WTC11 (cell line): ENCODE data around the gene CAMSAP3. TPM values are rescaled to one million over a fixed set of nuclear protein-coding genes. Genes with fewer than 3 reads are reported as not detected.

Experiments used
- ATAC-seq: fragments of 200-7000 bp; cut with Tn5 transposase; 2 replicates; pipeline ENCODE4 v1.10.0; 2021; ENCODE audit warnings: mild to moderate bottlenecking, moderate library complexity
- CTCF ChIA-PET: fragments of 300-600 bp; sonication (Branson Sonifier 250); formaldehyde crosslinking; loops from one replicate; lab custom pipeline; 2021; ENCODE audit warnings: antibody characterized with exemption; lab: Charles Lee
- POLR2A ChIA-PET: fragments of 350-600 bp; sonication (Branson Sonifier 250); formaldehyde crosslinking; loops from one replicate; lab custom pipeline; 2021; ENCODE audit warnings: antibody characterized with exemption; lab: Charles Lee
- DNase-seq: peaks from one replicate; pipeline ENCODE4 v3.0.0; 2021; ENCODE audit warnings: low spot score
- H3K27ac Mint-ChIP-seq: 2 replicates; pipeline ENCODE4 v1.8.0; 2021; ENCODE audit warnings: mixed read lengths
- H3K27me3 Mint-ChIP-seq: 2 replicates; pipeline ENCODE4 v1.8.0; 2021; ENCODE audit warnings: low read depth, mild to moderate bottlenecking, moderate library complexity, mixed read lengths
- H3K36me3 Mint-ChIP-seq: 2 replicates; pipeline ENCODE4 v1.8.0; 2021; ENCODE audit warnings: mixed read lengths
- H3K4me1 Mint-ChIP-seq: 2 replicates; pipeline ENCODE4 v1.8.0; 2022; ENCODE audit warnings: mixed read lengths
- H3K4me3 Mint-ChIP-seq: 2 replicates; pipeline ENCODE4 v1.8.0; 2021; ENCODE audit warnings: mild to moderate bottlenecking, moderate library complexity, mixed read lengths
- H3K9me3 Mint-ChIP-seq: 2 replicates; pipeline ENCODE4 v1.8.0; 2021; ENCODE audit warnings: mixed read lengths
- CBFB ChIP-seq: sonication (generic); formaldehyde crosslinking; IDR thresholded peaks from 2 replicates; pipeline ENCODE4 v1.8.1; 2022; ENCODE audit warnings: mild to moderate bottlenecking, low read depth, missing genetic modification reagents
- CTCF ChIP-seq: fragments of 200-600 bp; IDR thresholded peaks from 2 replicates; pipeline ENCODE4 v1.8.0; 2022; ENCODE audit warnings: antibody characterized with exemption
- FOXK1 ChIP-seq: sonication (generic); formaldehyde crosslinking; IDR thresholded peaks from 2 replicates; pipeline ENCODE4 v1.8.0; 2022; ENCODE audit warnings: mild to moderate bottlenecking, moderate library complexity, missing genetic modification reagents
- GRHL2 ChIP-seq: fragments of 250-450 bp; sonication (Bioruptor Pico); IDR thresholded peaks from 2 replicates; pipeline ENCODE4 v1.8.0; 2022; ENCODE audit warnings: mild to moderate bottlenecking, moderate library complexity; ENCODE audit not compliant: insufficient replicate concordance, severe bottlenecking
- NFATC4 ChIP-seq: fragments of 250-450 bp; sonication (Bioruptor Pico); IDR thresholded peaks from 2 replicates; pipeline ENCODE4 v1.9.0; 2021; ENCODE audit warnings: mild to moderate bottlenecking
- NR1H2 ChIP-seq: sonication (generic); formaldehyde crosslinking; IDR thresholded peaks from 2 replicates; pipeline ENCODE4 v1.9.0; 2021; ENCODE audit warnings: mild to moderate bottlenecking, moderate library complexity, missing genetic modification reagents
- SP1 ChIP-seq: sonication (generic); formaldehyde crosslinking; conservative IDR thresholded peaks from 2 replicates; pipeline ENCODE4 v1.8.1; 2022; ENCODE audit warnings: missing genetic modification reagents
- USF1 ChIP-seq: sonication (generic); formaldehyde crosslinking; IDR thresholded peaks from 2 replicates; pipeline ENCODE4 v1.8.0; 2022; ENCODE audit warnings: mild to moderate bottlenecking, missing genetic modification reagents
- USF2 ChIP-seq: sonication (generic); formaldehyde crosslinking; IDR thresholded peaks from 2 replicates; pipeline ENCODE4 v1.8.1; 2023; ENCODE audit warnings: mild to moderate bottlenecking, missing genetic modification reagents, moderate library complexity
- ZMAT4 ChIP-seq: fragments of 250-450 bp; sonication (Bioruptor Pico); IDR thresholded peaks from 2 replicates; pipeline ENCODE4 v1.9.0; 2021; ENCODE audit warnings: mild to moderate bottlenecking
- ZNF138 ChIP-seq: sonication (generic); formaldehyde crosslinking; conservative IDR thresholded peaks from 2 replicates; pipeline ENCODE4 v1.8.1; 2022; ENCODE audit warnings: mild to moderate bottlenecking, moderate library complexity, missing genetic modification reagents
- ZNF423 ChIP-seq: fragments of 250-450 bp; sonication (Bioruptor Pico); IDR thresholded peaks from 2 replicates; pipeline ENCODE4 v2.1.2; 2022; ENCODE audit warnings: mild to moderate bottlenecking, moderate library complexity
- ZNF512 ChIP-seq: sonication (generic); formaldehyde crosslinking; IDR thresholded peaks from 2 replicates; pipeline ENCODE4 v1.8.1; 2022; ENCODE audit warnings: missing genetic modification reagents, borderline replicate concordance
- ZNF532 ChIP-seq: fragments of 250-450 bp; sonication (Bioruptor Pico); IDR thresholded peaks from 2 replicates; pipeline ENCODE4 v1.9.0; 2021; ENCODE audit warnings: mild to moderate bottlenecking, borderline replicate concordance
- total RNA-seq: library from RNA; stranded (reverse); gene quantifications from 3 replicates; pipeline ENCODE4 v1.2.3, GENCODE V29; 2021

CAMSAP3 gene
- total RNA-seq, 1 experiment from 2014 or later, result 27.8 TPM

GRCh38 chr19:7564866-7565265 is 30.8 kb upstream of the CAMSAP3 start:
- Mint-ChIP-seq H3K4me1 (no peaks in the 10 kb centered on the region), H3K27ac (no peak overlapping the region), H3K4me3 (no peak overlapping the region), H3K9me3 (0 out of 2 replicates have a peak, but pooled peaks cover 5% of the 10 kb centered on the region), H3K36me3 (peaks cover 4% of the 10 kb centered on the region), H3K27me3 (no peaks in the 10 kb centered on the region)
- ChIA-PET CTCF (interaction anchor here (0.9 to 3.1 kb wide), 4 partner anchors 10 to 234 kb away, joined by 3 to 15 read pairs (median 4); partner anchors contain the start of genes PNPLA6 and TRAPPC5), POLR2A (no interaction called here)
- no peak for ATAC-seq
- DNase-seq, result no peak
- TF ChIP-seq ZNF532 (CRISPR knock-in tag) (no peak), NFATC4 (CRISPR knock-in tag) (no peak), NR1H2 (no peak), GRHL2 (CRISPR knock-in tag) (no peak), ZNF138 (no peak), CTCF (no peak), USF2 (no peak)

- CTCF ChIA-PET, result interaction anchor here (0.9 to 3.1 kb wide), 4 partner anchors 10 to 234 kb away, joined by 3 to 15 read pairs (median 4); partner anchors contain the start of genes PNPLA6 and TRAPPC5
- no peaks in the 10 kb centered on the region for H3K27me3 Mint-ChIP-seq
- TF ChIP-seq FOXK1, result no peak
- no peak for TF ChIP-seq SP1
- no peak for TF ChIP-seq ZNF423 (CRISPR knock-in tag)
- TF ChIP-seq ZMAT4 (CRISPR knock-in tag), result no peak
- TF ChIP-seq USF2, result peak; percentile 61
- no peak for TF ChIP-seq CBFB (CRISPR knock-in tag)
- TF ChIP-seq USF1 (CRISPR knock-in tag), result peak; percentile 34; the same call in 1 of the 2 replicates
- no peak for TF ChIP-seq NR1H2
- no peak for TF ChIP-seq ZNF512 (CRISPR knock-in tag)
- TF ChIP-seq ZNF532 (CRISPR knock-in tag), result no peak
- H3K36me3 Mint-ChIP-seq, result peaks cover 2% of the 10 kb centered on the region
- 0 out of 2 replicates have a peak, but pooled peaks cover 5% of the 10 kb centered on the region for H3K9me3 Mint-ChIP-seq
- H3K4me3 Mint-ChIP-seq, result no peak overlapping the region
- no peak for ATAC-seq
- H3K27ac Mint-ChIP-seq, result no peak overlapping the region
- no peak for DNase-seq
- POLR2A ChIA-PET, result no interaction called here
- no peaks in the 10 kb centered on the region for H3K4me1 Mint-ChIP-seq
Measured at GRCh38 chr19:7565332-7565731, 30.3 kb upstream of the CAMSAP3 start.
